ENCODE results near the gene ASXL2. TPM values are rescaled to one million over a fixed set of nuclear protein-coding genes. Genes with fewer than 3 reads are reported as not detected.

The ASXL2 gene
- total RNA-seq: 22.7 and 25.5 TPM in 2 replicates
- long read RNA-seq, partial matches to known transcripts: 1 of 3 reads
- long read RNA-seq, other reads (novel, unspliced or antisense): 2 of 3 reads

DNA sequence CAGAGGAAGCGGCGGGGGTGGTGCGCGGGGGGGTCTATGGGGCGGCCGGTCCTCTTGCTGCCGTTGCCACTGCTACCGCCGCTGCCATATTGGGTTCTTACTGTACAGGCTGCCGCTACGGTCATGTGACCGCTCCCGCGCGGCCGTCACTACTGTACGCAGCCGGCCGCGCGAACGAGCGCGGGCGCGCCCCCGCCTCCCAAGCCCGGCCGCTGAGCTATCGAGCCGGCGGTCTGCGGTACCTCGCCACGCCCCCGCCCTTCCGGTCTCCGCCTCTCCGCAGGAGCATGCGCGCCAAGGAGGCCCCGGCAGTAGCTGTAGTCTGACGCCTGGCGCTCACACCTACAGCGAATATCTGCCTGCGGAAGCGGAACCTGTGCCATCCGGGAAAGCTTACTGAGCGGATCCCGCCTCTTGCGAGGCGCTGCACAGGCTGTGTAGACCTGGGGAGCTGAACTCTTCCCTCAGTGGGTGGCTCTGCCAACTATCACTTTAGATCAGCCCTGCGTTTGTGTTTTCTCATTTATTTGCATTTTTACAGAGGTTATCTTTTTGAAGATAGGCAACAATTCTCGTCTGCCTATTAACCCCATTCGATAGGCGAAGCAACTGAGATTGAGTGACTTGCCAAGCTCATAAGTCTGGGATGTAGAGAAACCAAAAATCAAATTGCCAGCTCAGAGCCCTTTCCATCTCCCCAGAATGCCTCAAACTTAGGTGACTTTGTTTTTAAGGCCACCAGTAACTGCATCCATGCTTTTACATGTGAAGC is at the start of gene ASXL2:
Gene ASXL2 (minus strand): TSS at position 127 of the 772 bp plus-strand sequence. CDS start 265 bp downstream, outside the sequence.
- TF ChIP-seq, protein P1, sequence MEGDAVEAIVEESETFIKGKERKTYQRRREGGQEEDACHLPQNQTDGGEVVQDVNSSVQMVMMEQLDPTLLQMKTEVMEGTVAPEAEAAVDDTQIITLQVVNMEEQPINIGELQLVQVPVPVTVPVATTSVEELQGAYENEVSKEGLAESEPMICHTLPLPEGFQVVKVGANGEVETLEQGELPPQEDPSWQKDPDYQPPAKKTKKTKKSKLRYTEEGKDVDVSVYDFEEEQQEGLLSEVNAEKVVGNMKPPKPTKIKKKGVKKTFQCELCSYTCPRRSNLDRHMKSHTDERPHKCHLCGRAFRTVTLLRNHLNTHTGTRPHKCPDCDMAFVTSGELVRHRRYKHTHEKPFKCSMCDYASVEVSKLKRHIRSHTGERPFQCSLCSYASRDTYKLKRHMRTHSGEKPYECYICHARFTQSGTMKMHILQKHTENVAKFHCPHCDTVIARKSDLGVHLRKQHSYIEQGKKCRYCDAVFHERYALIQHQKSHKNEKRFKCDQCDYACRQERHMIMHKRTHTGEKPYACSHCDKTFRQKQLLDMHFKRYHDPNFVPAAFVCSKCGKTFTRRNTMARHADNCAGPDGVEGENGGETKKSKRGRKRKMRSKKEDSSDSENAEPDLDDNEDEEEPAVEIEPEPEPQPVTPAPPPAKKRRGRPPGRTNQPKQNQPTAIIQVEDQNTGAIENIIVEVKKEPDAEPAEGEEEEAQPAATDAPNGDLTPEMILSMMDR (conservative IDR thresholded peaks at IDR 0.05): no peak
- Mint-ChIP-seq H3K9me3 (no peaks in the 10 kb centered on the region), H3K4me3 (peak within 1 kb of the TSS; percentile 95), H3K4me1 (peaks cover 31% of the 10 kb centered on the region), H3K27me3 (ENCODE audit: low read depth) (peaks cover 25% of the 10 kb centered on the region), H3K27ac (ENCODE audit: unreplicated experiment) (peak within 1 kb of the TSS; percentile 90), H3K36me3 (ENCODE audit: low read depth) (no peaks in the 10 kb centered on the region)
- DNase-seq (ENCODE audit: low read depth, low spot score): peak; percentile 85

GRCh38 chr2:25926984-25927756 is 48.9 kb upstream of the ASXL2 start:
- H3K36me3 Mint-ChIP-seq (ENCODE audit: low read depth): peaks cover 10% of the 10 kb centered on the region
- H3K9me3 Mint-ChIP-seq: no peaks in the 10 kb centered on the region
- TF ChIP-seq, protein P1 (conservative IDR thresholded peaks at IDR 0.05): no peak
- DNase-seq (ENCODE audit: low read depth, low spot score): no peak
- H3K4me3 Mint-ChIP-seq: no peak overlapping the region
- H3K27ac Mint-ChIP-seq (ENCODE audit: unreplicated experiment): no peak overlapping the region
- H3K4me1 Mint-ChIP-seq: peaks cover 7% of the 10 kb centered on the region
- no peaks in the 10 kb centered on the region for H3K27me3 Mint-ChIP-seq (ENCODE audit: low read depth)

DNA sequence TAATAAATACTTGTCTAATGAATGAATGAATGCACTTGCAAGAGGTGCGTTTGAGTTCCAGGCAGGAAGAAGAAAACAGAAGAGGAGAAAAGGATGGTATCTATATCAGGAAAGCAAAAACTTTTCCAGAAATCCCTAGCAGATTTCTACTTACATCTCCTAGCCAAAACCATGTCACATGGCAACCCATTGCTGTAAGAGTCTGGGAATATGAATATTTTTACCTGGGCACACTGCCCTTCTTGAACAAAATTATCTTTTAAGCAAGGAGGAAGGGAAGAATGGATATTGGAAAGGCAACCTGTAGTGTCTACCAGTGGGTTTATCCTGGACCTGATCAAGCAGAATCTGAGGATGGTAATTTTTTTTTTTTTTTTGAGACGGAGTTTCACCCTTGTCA is 44.2 kb upstream of the ASXL2 start:
- H3K36me3 Mint-ChIP-seq (ENCODE audit: low read depth): no peaks in the 10 kb centered on the region
- H3K4me3 Mint-ChIP-seq: no peak overlapping the region
- TF ChIP-seq, protein P1 (conservative IDR thresholded peaks at IDR 0.05): no peak
- peaks cover 7% of the 10 kb centered on the region for H3K4me1 Mint-ChIP-seq
- H3K27ac Mint-ChIP-seq (ENCODE audit: unreplicated experiment): no peak overlapping the region
- DNase-seq (ENCODE audit: low read depth, low spot score): no peak
- H3K9me3 Mint-ChIP-seq: no peaks in the 10 kb centered on the region
- H3K27me3 Mint-ChIP-seq (ENCODE audit: low read depth): no peaks in the 10 kb centered on the region

DNA sequence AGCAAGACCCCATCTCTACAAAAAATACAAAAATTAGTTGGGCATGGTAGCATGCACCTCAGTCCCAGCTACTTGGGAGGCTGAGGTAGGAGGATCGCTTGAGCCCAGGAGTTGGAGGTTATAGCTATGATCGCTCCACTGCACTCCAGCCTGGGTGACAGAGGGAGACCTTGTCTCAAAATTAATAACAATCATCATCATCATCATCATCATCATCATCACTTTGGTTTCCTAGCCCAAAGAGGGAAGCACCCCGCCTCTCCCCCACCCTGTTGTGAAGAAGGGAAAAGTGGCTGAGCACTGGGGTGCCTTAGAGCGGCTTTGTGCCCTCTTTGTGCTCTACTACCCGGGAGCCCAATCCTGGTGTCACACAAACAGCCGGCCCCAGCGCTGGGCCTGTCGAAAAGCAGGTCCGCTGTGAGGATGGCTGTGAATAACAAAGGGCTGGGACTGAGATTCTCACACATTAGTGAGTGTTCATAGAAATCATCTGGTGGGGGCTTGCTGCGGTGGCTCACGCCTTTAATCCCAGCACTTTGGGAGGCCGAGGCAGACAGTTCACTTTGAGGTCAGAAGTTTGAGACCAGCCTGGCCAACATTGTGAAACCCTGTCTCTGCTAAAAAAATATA is 42.6 kb upstream of the ASXL2 start:
- Mint-ChIP-seq H3K9me3 (no peaks in the 10 kb centered on the region), H3K4me1 (peaks cover 13% of the 10 kb centered on the region), H3K27me3 (ENCODE audit: low read depth) (no peaks in the 10 kb centered on the region), H3K4me3 (no peak overlapping the region), H3K36me3 (ENCODE audit: low read depth) (no peaks in the 10 kb centered on the region), H3K27ac (ENCODE audit: unreplicated experiment) (peak overlapping the region; percentile 43)
- no peak for DNase-seq (ENCODE audit: low read depth, low spot score)
- TF ChIP-seq, protein P1 (conservative IDR thresholded peaks at IDR 0.05): no peak

DNA sequence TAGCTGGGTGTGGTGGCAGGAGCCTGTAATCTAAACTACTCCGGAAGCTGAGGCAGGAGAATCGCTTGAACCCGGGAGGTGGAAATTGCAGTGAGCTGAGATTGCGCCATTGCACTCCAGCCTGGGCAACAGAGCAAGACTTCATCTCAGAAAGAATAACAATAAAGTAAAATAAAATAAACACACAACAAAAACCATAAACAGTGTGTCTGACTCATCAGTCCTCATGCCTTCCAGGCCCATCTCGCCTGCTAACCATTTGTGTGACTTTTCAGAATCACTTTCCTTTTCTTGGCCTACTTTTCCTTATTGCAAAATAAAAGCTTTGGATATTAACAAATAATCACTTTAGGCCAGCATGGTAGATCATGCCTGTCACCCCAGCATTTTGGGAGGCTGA is 42.0 kb upstream of the ASXL2 start:
- no peaks in the 10 kb centered on the region for H3K36me3 Mint-ChIP-seq (ENCODE audit: low read depth)
- TF ChIP-seq, protein P1 (conservative IDR thresholded peaks at IDR 0.05): no peak
- DNase-seq (ENCODE audit: low read depth, low spot score): no peak
- no peaks in the 10 kb centered on the region for H3K9me3 Mint-ChIP-seq
- H3K4me3 Mint-ChIP-seq: no peak overlapping the region
- H3K27me3 Mint-ChIP-seq (ENCODE audit: low read depth): no peaks in the 10 kb centered on the region
- H3K27ac Mint-ChIP-seq (ENCODE audit: unreplicated experiment): peak overlapping the region; percentile 43
- peaks cover 13% of the 10 kb centered on the region for H3K4me1 Mint-ChIP-seq

All from neural crest cell (in vitro differentiated cells).